NB4 (cell line): ENCODE results near the gene AFAP1.

ENCODE experiments used
- DNase-seq: peaks from one replicate; pipeline ENCODE4 v3.0.0; 2010; ENCODE audit warnings: low read depth
- H3K4me3 ChIP-seq: one replicate; pipeline ENCODE4 v1.5.1; 2011; ENCODE audit warnings: mild to moderate bottlenecking, low read depth, low read length, moderate library complexity
- CTCF ChIP-seq: IDR thresholded peaks from one replicate; pipeline ENCODE4 v1.5.1; 2012; ENCODE audit warnings: low read depth, low read length
- MAX ChIP-seq: IDR thresholded peaks from 2 replicates; pipeline ENCODE4 v1.6.1; 2011; ENCODE audit warnings: low read depth, low read length
- MYC ChIP-seq: IDR thresholded peaks from 2 replicates; pipeline ENCODE4 v1.6.1; 2011; ENCODE audit warnings: low read depth, low read length
- POLR2A ChIP-seq: IDR thresholded peaks from 2 replicates; pipeline ENCODE4 v1.6.1; 2011; ENCODE audit warnings: mild to moderate bottlenecking; ENCODE audit not compliant: insufficient read length; ENCODE audit errors: extremely low read depth

The AFAP1 gene

GRCh38 chr4:7822877-7823276 is 116.8 kb downstream of the AFAP1 start:
- TF ChIP-seq CTCF: no peak

GRCh38 chr4:7822137-7822505 is 117.5 kb downstream of the AFAP1 start:
- no peak for DNase-seq
- no peak for TF ChIP-seq POLR2A
- no peak for TF ChIP-seq CTCF
- no peak for TF ChIP-seq MYC
- no peak for TF ChIP-seq MAX
- H3K4me3 ChIP-seq: no peak overlapping the region

More at GRCh38 chr4:7822877-7823276, 116.8 kb downstream of the AFAP1 start:
- H3K4me3 ChIP-seq: no peak overlapping the region
- no peak for DNase-seq

GRCh38 chr4:7821245-7822136 is 118.2 kb downstream of the AFAP1 start:
- no peak for TF ChIP-seq MAX
- no peak for TF ChIP-seq MYC
- no peak for TF ChIP-seq CTCF
- TF ChIP-seq POLR2A: no peak
- no peak overlapping the region for H3K4me3 ChIP-seq
- no peak for DNase-seq

- TF ChIP-seq MYC (no peak), MAX (no peak), CTCF (no peak), POLR2A (no peak)
- H3K4me3 ChIP-seq: no peak overlapping the region
- DNase-seq: no peak
These were observed 119.4 kb downstream of the AFAP1 start for GRCh38 chr4:7820031-7820818.

GRCh38 chr4:7819446-7819845 is 120.2 kb downstream of the AFAP1 start:
- DNase-seq: no peak
- no peak overlapping the region for H3K4me3 ChIP-seq
- TF ChIP-seq MAX: no peak
- TF ChIP-seq MYC: no peak
- TF ChIP-seq CTCF: no peak
- no peak for TF ChIP-seq POLR2A
